MM.1S (cell line): Measurements from ENCODE around the gene TMEM259.

ENCODE experiments used
- DNase-seq: peaks from one replicate; pipeline ENCODE4 v3.0.0-alpha.2; 2015
- H2AFZ ChIP-seq: fragments of 300-600 bp; sonication (generic); 2 replicates; pipeline ENCODE4 v1.6.0; 2016; ENCODE audit warnings: antibody characterized with exemption, low read length
- H3F3A ChIP-seq: fragments of 300-600 bp; sonication (generic); 2 replicates; pipeline ENCODE4 v1.6.1; 2016; ENCODE audit warnings: mild to moderate bottlenecking, antibody characterized with exemption, low read length, moderate library complexity, mixed read lengths; ENCODE audit not compliant: insufficient read depth
- H3K27ac ChIP-seq: fragments of 300-600 bp; sonication (generic); 2 replicates; pipeline ENCODE4 v1.5.1; 2016; ENCODE audit warnings: mild to moderate bottlenecking, low read length
- H3K27me3 ChIP-seq: fragments of 300-600 bp; sonication (generic); replicated peaks from 2 replicates; pipeline ENCODE4 v1.6.0; 2016; ENCODE audit warnings: low read length; ENCODE audit not compliant: insufficient read depth
- H3K36me3 ChIP-seq: fragments of 300-600 bp; sonication (generic); replicated peaks from 2 replicates; pipeline ENCODE4 v1.6.1; 2016; ENCODE audit warnings: mild to moderate bottlenecking, low read length, mixed read lengths; ENCODE audit not compliant: insufficient read depth
- H3K4me1 ChIP-seq: fragments of 300-600 bp; sonication (generic); 2 replicates; pipeline ENCODE4 v1.6.1; 2016; ENCODE audit warnings: low read length, mixed read lengths
- H3K4me2 ChIP-seq: fragments of 300-600 bp; sonication (generic); 2 replicates; pipeline ENCODE4 v1.6.0; 2016; ENCODE audit warnings: low read depth, low read length
- H3K4me3 ChIP-seq: fragments of 300-600 bp; sonication (generic); 2 replicates; pipeline ENCODE4 v1.5.1; 2016; ENCODE audit warnings: low read length, mixed read lengths
- H3K79me2 ChIP-seq: fragments of 300-600 bp; sonication (generic); 2 replicates; pipeline ENCODE4 v1.6.1; 2016; ENCODE audit warnings: mixed run types, low read length, mixed read lengths
- H3K9ac ChIP-seq: fragments of 300-600 bp; sonication (generic); 2 replicates; pipeline ENCODE4 v1.6.1; 2016; ENCODE audit warnings: low read length, mixed read lengths
- H3K9me2 ChIP-seq: fragments of 300-600 bp; sonication (generic); replicated peaks from 2 replicates; pipeline ENCODE4 v1.6.1; 2016; ENCODE audit warnings: mild to moderate bottlenecking, low read length, mixed read lengths; ENCODE audit not compliant: insufficient read depth
- H3K9me3 ChIP-seq: fragments of 300-600 bp; sonication (generic); replicated peaks from 2 replicates; pipeline ENCODE4 v1.6.1; 2016; ENCODE audit warnings: mild to moderate bottlenecking, low read length, mixed read lengths; ENCODE audit not compliant: insufficient read depth
- H4K20me1 ChIP-seq: fragments of 300-600 bp; sonication (generic); 2 replicates; pipeline ENCODE4 v1.6.1; 2016; ENCODE audit warnings: mild to moderate bottlenecking, low read length, moderate library complexity, mixed read lengths; ENCODE audit not compliant: insufficient read depth
- CTCF ChIP-seq: fragments of 300-600 bp; sonication (generic); IDR thresholded peaks from 2 replicates; pipeline ENCODE4 v1.5.1; 2016; ENCODE audit warnings: antibody characterized with exemption, low read length, mixed read lengths
- EZH2 ChIP-seq: fragments of 300-600 bp; sonication (generic); optimal IDR thresholded peaks from 2 replicates; pipeline ENCODE3; 2017; ENCODE audit warnings: low read depth, mild to moderate bottlenecking, antibody characterized with exemption, low read length, mixed read lengths
- EZH2phosphoT487 ChIP-seq: fragments of 300-600 bp; sonication (generic); IDR thresholded peaks from 2 replicates; pipeline ENCODE4 v1.6.1; 2018; ENCODE audit warnings: antibody characterized with exemption, low read length

Gene TMEM259

GRCh38 chr19:1018393-1018792 is 2.5 kb downstream of the TMEM259 start:
- peak overlapping the region; percentile 73; the same call in 1 of the 2 replicates for H3K4me2 ChIP-seq
- no peaks in the 10 kb centered on the region; the same call in 1 of the 2 replicates for H3K36me3 ChIP-seq
- no peak overlapping the region for H2AFZ ChIP-seq
- peaks cover 45% of the 10 kb centered on the region for H3K4me1 ChIP-seq
- peaks cover 30% of the 10 kb centered on the region for H3F3A ChIP-seq
- peak overlapping the region; percentile 11; the same call in 1 of the 2 replicates for H3K9ac ChIP-seq
- TF ChIP-seq EZH2 (no peak), EZH2phosphoT487 (no peak), CTCF (no peak)
- H3K79me2 ChIP-seq = peaks cover 73% of the 10 kb centered on the region
- H3K9me3 ChIP-seq = no peaks in the 10 kb centered on the region
- DNase-seq = no peak
- peaks cover 25% of the 10 kb centered on the region for H4K20me1 ChIP-seq
- H3K9me2 ChIP-seq = no peaks in the 10 kb centered on the region
- peak overlapping the region; percentile 60; the same call in 1 of the 2 replicates for H3K27ac ChIP-seq
- H3K27me3 ChIP-seq = no peaks in the 10 kb centered on the region
- no peak overlapping the region for H3K4me3 ChIP-seq

- H3K27ac ChIP-seq = peak overlapping the region; percentile 60; the same call in 1 of the 2 replicates
Observed at GRCh38 chr19:1017906-1018305, 3.0 kb downstream of the TMEM259 start.

GRCh38 chr19:1017115-1017905 is 3.6 kb downstream of the TMEM259 start:
- Histone ChIP-seq H3K9ac (peak overlapping the region; percentile 45; the same call in 1 of the 2 replicates), H3K4me2 (peak overlapping the region; percentile 73), H3K27me3 (no peaks in the 10 kb centered on the region), H3K9me2 (no peaks in the 10 kb centered on the region), H4K20me1 (peaks cover 25% of the 10 kb centered on the region), H3K27ac (peak overlapping the region; percentile 60), H3F3A (peaks cover 25% of the 10 kb centered on the region), H3K36me3 (peaks cover 4% of the 10 kb centered on the region; the same call in 1 of the 2 replicates), H3K4me3 (peak overlapping the region; percentile 21; the same call in 1 of the 2 replicates), H3K9me3 (no peaks in the 10 kb centered on the region), H3K79me2 (peaks cover 83% of the 10 kb centered on the region), H3K4me1 (peaks cover 45% of the 10 kb centered on the region), H2AFZ (no peak overlapping the region)
- peak; percentile 70 for DNase-seq
- TF ChIP-seq EZH2phosphoT487 (no peak), EZH2 (no peak), CTCF (no peak)

More at GRCh38 chr19:1017906-1018305, 3.0 kb downstream of the TMEM259 start:
- TF ChIP-seq CTCF = no peak
- TF ChIP-seq EZH2phosphoT487 = no peak
- no peak for TF ChIP-seq EZH2
- Histone ChIP-seq H3K9me3 (no peaks in the 10 kb centered on the region), H4K20me1 (peaks cover 25% of the 10 kb centered on the region), H3K27me3 (no peaks in the 10 kb centered on the region), H3K36me3 (no peaks in the 10 kb centered on the region; the same call in 1 of the 2 replicates), H2AFZ (no peak overlapping the region), H3K79me2 (peaks cover 78% of the 10 kb centered on the region), H3F3A (peaks cover 30% of the 10 kb centered on the region), H3K4me2 (peak overlapping the region; percentile 73; the same call in 1 of the 2 replicates), H3K4me1 (peaks cover 45% of the 10 kb centered on the region), H3K9ac (peak overlapping the region; percentile 45; the same call in 1 of the 2 replicates), H3K9me2 (no peaks in the 10 kb centered on the region), H3K4me3 (peak overlapping the region; percentile 21; the same call in 1 of the 2 replicates)
- DNase-seq = no peak
